Suppressor macrophage treated with lipopolysaccharide for 1 hour (primary cell): Measurements from ENCODE around the gene IQSEC1.
"Not testable (repeated sequence)": the region's sequence is repeated elsewhere in the genome, so short reads cannot be mapped to it uniquely, and the experiment has no call there.

Experiments
- DNase-seq, 3 donors: peaks; one replicate each; pipeline ENCODE4 v3.0.0-alpha.2; 2020 to 2022

The IQSEC1 gene

GRCh38 chr3:12886736-12887135 lies 186.5 kb downstream of the IQSEC1 start:
- DNase-seq = no peak

- no peak for DNase-seq
These were observed 187.0 kb downstream of the IQSEC1 start for GRCh38 chr3:12886106-12886679.

GRCh38 chr3:12885583-12885930 lies 187.7 kb downstream of the IQSEC1 start:
- no peak for DNase-seq

GRCh38 chr3:12884790-12885582 lies 188.2 kb downstream of the IQSEC1 start:
- DNase-seq = no peak

- DNase-seq = no peak
These were observed 189.0 kb downstream of the IQSEC1 start for GRCh38 chr3:12884186-12884680.

- no peak for DNase-seq
These were observed 190.6 kb downstream of the IQSEC1 start for GRCh38 chr3:12882336-12883310.

- DNase-seq = not testable (repeated sequence)
These were observed 191.4 kb downstream of the IQSEC1 start for GRCh38 chr3:12881858-12882257.

- DNase-seq = no peak
These were observed 193.9 kb downstream of the IQSEC1 start for GRCh38 chr3:12879191-12879815.

GRCh38 chr3:12878758-12879157 lies 194.5 kb downstream of the IQSEC1 start:
- not testable (repeated sequence) for DNase-seq

- DNase-seq = no peak
These were observed 195.1 kb downstream of the IQSEC1 start for GRCh38 chr3:12878141-12878574.

GRCh38 chr3:12877040-12877439 lies 196.2 kb downstream of the IQSEC1 start:
- no peak for DNase-seq

GRCh38 chr3:12875857-12876836 lies 197.1 kb downstream of the IQSEC1 start:
- DNase-seq = peak in 2 of 3 donors; percentile 26 to 46

- no peak for DNase-seq
These were observed 201.7 kb downstream of the IQSEC1 start for GRCh38 chr3:12871404-12871983.

- peak; percentile 80 to 83 (median 81) for DNase-seq
These were observed 202.3 kb downstream of the IQSEC1 start for GRCh38 chr3:12870942-12871341.

GRCh38 chr3:12869035-12869621 lies 204.1 kb downstream of the IQSEC1 start:
- peak in 1 of 3 donors; percentile 48 for DNase-seq

- peak; percentile 95 to 96 (median 96) for DNase-seq
These were observed 204.9 kb downstream of the IQSEC1 start for GRCh38 chr3:12868039-12869034.

- DNase-seq = no peak
These were observed 206.4 kb downstream of the IQSEC1 start for GRCh38 chr3:12866836-12867235.

- no peak for DNase-seq
These were observed 208.0 kb downstream of the IQSEC1 start for GRCh38 chr3:12865271-12865670.

- no peak for DNase-seq
These were observed 210.8 kb downstream of the IQSEC1 start for GRCh38 chr3:12862387-12862786.
